Lower leg skin (tissue), 3 donors: Measurements from ENCODE around the gene UTP18.

Experiments
- POLR2A ChIP-seq, 2 donors: fragments of 450-650 bp; IDR thresholded peaks; one replicate each; pipeline ENCODE4 v1.6.1; 2016 to 2017; ENCODE audit warnings: antibody characterized with exemption in 2 of 2, mild to moderate bottlenecking in 1 of 2, moderate library complexity in 1 of 2
- TF ChIP-seq, protein P1 (sequence below), 3 donors: fragments of 450-650 bp; IDR thresholded peaks; one replicate each; pipeline ENCODE4 v1.5.1; 2016; ENCODE audit warnings: antibody characterized with exemption in 3 of 3, mild to moderate bottlenecking in 3 of 3, moderate library complexity in 2 of 3

DNA sequence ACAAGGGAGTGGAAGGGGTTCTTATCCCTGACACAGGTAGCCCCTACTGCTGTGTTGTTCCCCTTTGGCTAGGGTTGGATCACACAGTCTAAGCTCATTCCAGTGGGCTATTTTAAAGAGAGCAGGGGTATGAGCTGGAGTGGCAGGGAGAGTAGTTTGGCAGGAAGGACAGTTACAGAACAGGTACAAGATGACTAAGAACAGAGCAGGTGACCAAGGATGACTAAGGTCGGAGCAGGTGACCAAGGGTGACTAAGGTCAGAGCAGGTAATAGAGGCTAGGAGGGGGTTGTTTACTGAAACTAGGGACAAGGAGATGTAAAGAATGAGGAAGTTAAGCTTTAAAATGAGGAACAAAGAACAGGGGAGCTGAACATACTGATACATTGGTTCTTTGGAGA, 58.8 kb downstream of the UTP18 start:
- TF ChIP-seq, protein P1, sequence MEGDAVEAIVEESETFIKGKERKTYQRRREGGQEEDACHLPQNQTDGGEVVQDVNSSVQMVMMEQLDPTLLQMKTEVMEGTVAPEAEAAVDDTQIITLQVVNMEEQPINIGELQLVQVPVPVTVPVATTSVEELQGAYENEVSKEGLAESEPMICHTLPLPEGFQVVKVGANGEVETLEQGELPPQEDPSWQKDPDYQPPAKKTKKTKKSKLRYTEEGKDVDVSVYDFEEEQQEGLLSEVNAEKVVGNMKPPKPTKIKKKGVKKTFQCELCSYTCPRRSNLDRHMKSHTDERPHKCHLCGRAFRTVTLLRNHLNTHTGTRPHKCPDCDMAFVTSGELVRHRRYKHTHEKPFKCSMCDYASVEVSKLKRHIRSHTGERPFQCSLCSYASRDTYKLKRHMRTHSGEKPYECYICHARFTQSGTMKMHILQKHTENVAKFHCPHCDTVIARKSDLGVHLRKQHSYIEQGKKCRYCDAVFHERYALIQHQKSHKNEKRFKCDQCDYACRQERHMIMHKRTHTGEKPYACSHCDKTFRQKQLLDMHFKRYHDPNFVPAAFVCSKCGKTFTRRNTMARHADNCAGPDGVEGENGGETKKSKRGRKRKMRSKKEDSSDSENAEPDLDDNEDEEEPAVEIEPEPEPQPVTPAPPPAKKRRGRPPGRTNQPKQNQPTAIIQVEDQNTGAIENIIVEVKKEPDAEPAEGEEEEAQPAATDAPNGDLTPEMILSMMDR (IDR thresholded peaks at IDR 0.05) = no peak
- TF ChIP-seq POLR2A (IDR thresholded peaks at IDR 0.05) = no peak
